Limb (tissue), 2 donors: ENCODE measurements around the gene METAP1D.
"Not testable (repeated sequence)": the region's sequence is repeated elsewhere in the genome, so short reads cannot be mapped to it uniquely, and the experiment has no call there.

Experiments
- DNase-seq, 2 donors: peaks; one replicate each; pipeline ENCODE4 v3.0.0-alpha.2; 2016; ENCODE audit errors: extremely low spot score in 2 of 2

The METAP1D gene

GRCh38 chr2:171996021-171996420, 3.7 kb upstream of the METAP1D start:
- DNase-seq, result no peak

GRCh38 chr2:171997031-171997430, 2.7 kb upstream of the METAP1D start:
- not testable (repeated sequence) for DNase-seq

DNA sequence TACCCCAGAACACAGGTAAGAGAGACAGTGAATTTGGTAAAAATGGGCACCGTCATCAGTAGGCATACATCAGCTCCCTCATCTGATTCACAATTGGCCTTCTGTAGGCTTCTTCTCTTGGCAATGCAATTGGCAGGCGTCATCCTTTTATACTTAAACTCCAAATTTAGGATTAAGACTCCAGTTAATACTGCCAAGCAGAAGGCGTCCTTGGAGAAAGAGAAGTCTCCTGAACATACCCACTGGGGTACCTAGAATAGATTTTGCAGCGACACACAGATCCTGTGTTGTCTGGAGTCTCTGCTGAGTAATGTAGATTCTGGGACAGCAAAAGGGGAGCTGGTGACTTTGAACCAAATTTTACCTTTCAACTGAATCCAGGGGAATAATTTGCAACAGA, 592 bp upstream of the METAP1D start:
- no peak for DNase-seq

DNA sequence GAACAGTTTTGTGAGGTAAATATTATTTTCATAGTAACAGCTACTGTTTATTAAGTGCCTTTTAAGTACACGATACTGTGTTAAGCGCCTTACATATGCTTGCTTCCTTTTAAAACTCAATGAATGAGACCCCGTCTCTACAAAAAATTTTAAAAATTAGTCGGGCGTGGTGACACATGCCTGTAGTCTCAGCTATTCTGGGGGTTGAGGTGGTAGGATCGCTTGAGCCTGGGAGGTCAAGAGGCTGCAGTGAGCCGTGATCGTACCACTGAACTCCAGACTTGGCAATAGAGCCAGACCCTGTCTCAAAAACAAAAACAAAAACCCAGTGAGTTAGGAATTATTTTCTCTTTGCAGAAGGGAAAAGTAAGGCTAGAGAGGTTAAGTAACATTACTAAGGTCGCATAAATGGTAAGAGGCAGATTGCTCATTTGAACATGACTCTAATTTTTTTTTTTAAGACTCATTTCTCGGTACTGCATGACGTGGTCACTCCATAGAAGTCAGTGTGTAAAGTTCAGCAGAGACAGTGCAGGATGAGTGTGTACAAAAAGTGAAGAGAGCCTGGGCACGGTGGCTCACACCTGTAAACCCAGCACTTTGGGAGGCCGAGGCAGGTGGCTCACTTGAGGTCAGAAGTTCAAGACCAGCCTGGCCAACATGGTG, 1.1 kb downstream of the METAP1D start:
- no peak for DNase-seq

- DNase-seq, result no peak
Measured at GRCh38 chr2:172007372-172007771, 7.6 kb downstream of the METAP1D start.

DNA sequence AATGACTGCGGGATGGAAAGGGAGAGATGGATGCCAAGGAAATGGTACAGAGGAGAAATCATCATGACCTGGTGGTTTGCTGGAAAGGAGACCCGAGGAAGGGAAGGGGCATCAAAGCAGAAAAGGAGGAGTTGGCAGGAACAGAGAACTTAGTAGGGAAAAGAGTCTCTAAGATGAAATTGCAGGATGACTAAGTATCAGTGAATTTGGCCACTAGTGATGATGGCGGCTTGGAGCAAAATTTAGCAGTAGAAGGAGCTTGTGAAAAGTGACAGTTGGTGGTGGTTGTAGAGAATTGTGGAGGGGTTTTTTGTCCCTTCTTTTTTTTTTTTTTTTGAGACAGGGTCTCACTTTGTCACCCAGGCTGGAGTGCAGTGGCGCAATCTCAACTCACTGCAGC, 10.1 kb downstream of the METAP1D start:
- no peak for DNase-seq

GRCh38 chr2:172011812-172012575, 12.2 kb downstream of the METAP1D start:
- DNase-seq, result no peak

DNA sequence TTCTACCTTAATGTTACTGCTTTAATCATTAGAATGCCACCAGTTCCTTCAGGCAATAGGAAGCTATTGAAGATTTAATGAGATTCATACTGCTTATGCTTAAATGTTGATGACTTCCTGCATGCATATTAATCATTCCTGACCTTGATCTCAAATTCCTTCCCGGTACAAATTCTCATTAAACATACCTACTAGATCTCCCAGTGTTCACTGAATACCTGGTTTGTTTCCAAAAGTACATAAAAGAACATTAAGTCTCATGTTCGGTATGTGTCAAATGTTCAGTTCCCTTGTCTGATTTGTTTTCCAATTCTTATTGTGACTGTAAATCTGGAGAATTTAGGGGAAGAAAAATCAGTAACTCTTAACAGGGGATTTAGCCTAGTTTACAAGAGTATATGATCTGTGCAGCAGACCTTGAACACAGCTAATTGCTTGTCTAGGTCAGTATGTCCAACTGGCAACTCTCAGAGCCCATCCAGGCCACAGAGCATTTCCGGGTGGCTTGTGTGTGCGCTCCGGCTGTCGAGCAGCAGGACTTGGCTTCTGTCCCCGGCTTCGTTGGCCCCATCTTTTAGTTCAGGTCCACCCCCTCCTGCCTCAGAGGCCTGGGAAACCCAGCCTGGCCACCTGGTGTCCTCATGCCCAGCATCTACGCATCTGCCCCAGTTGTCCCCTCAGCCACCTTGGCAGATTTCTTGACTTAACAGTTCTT, 13.1 kb downstream of the METAP1D start:
- DNase-seq, result no peak

- DNase-seq, result no peak
Measured at GRCh38 chr2:172013396-172013795, 13.6 kb downstream of the METAP1D start.

GRCh38 chr2:172021074-172021931, 21.6 kb downstream of the METAP1D start:
- no peak for DNase-seq

- DNase-seq, result no peak
Measured at GRCh38 chr2:172021955-172022354, 22.2 kb downstream of the METAP1D start.

DNA sequence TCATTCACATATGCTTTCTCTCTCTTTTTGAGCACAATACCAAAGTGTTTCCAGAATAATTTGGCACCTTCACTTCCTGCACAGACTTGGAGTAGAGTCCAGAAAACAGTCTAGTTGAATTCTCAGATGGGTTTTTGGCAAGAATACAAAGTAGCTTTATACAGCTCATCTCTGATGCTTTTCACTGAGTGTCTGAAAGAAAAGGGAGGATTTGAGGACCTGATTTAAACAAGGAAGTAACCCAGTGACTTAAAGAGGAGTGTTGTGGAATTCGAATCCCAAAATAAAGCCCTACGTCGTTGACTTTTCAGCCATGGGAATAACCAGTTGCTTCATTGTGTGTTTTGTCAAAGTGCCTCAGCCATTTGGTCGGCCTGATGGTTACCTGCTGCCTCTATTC, 31.8 kb downstream of the METAP1D start:
- no peak for DNase-seq

DNA sequence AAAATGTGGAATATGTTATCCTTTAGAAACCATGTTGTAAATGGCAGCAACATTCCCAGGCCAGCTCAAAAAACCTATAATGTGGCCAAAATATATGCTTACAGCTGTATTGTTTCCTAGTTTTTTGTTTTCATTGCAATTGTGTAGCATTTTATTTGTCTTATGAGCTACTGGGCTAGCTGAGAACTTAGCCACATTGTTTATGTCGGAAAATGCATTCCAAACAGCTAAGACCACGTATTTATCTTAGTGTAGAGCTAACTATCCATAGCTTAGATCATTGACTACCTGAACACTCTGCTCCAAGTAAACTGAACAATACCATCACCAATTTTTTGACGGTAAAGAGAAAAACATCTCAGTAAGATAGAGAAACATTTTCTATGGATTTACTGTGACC, 38.4 kb downstream of the METAP1D start:
- no peak for DNase-seq

GRCh38 chr2:172038604-172039003, 38.9 kb downstream of the METAP1D start:
- no peak for DNase-seq

GRCh38 chr2:172039011-172039704, 39.4 kb downstream of the METAP1D start:
- DNase-seq, result no peak

- no peak for DNase-seq
Measured at GRCh38 chr2:172040311-172040710, 40.6 kb downstream of the METAP1D start.

- no peak for DNase-seq
Measured at GRCh38 chr2:172046080-172046678, 46.4 kb downstream of the METAP1D start.

DNA sequence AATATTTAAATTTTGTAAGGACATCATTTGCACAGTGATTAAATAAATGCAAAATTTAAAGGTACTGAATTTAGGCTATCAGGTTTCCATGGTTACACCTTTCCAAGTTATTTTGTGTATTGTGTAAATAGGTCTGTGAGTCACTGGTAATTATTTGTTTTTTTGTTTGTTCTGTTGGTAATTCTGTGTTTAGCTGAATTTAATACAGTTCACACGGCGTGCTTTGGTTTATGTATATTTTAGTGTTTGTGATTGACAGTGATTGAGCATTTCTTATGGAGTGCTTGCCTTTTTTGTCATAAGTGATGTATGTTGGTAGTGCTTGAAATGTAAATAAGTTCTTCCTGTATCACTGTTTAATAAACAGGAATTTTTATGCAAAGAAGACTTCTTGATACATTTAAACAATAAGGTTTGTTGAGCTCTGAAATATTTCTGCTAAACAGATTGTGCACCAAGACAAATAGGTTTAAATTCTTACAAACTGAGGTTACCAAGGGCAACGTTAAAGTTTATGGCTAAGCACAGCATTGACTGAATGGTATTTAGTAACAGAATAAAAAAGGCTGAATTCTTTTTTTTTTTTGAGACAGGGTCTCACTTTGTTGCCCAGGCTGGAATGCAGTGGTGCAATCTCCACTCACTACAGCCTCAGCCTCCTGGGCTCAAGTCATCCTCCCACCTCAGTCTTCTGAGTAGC, 47.3 kb downstream of the METAP1D start:
- no peak for DNase-seq

GRCh38 chr2:172047566-172048507, 48.1 kb downstream of the METAP1D start:
- DNase-seq, result no peak
